ENCODE measurements around the gene LRMDA. TPM values are rescaled to one million over a fixed set of nuclear protein-coding genes. Genes with fewer than 3 reads are reported as not detected.

LRMDA gene
- total and polyA plus RNA-seq, 2 donors (not counting 3 experiments of a cell fraction or from before 2014, with no cell fraction given): 9.7 to 18.0 TPM

DNA sequence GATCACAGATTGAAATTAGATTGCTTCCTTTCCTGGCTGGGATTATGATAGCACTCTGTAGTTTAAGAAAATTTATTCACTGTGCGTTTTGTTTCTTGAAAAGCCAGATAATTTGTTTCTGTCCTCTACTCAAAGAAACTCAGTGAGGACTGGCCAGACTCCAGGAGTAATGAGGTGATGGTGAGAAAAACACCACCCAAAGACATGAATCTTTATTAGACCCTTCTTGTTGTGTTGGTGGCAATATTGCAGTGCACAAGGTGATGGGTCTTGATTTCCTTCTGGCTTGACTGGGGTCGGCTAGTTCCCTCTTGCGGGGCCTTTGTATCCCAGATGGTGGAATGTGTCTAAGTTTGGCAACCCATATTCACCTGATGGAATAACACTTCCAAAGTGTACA lies 756.8 kb downstream of the LRMDA start:
- FAIRE-seq (no peak), DNase-seq (ENCODE audit: low read depth, low spot score) (no peak)
- Histone ChIP-seq H3K9me1 (replicated peaks; ENCODE audit: control insufficient read depth, extremely low read depth, insufficient read depth, low read length) (no peaks in the 10 kb centered on the region), H3K27me3 (ENCODE audit: control insufficient read depth in 2 of 2, insufficient read depth in 2 of 2, low read length in 2 of 2) (no peaks in the 10 kb centered on the region), H4K20me1 (replicated peaks; ENCODE audit: control insufficient read depth, extremely low read depth, insufficient read depth, low read length) (no peaks in the 10 kb centered on the region), H3K4me1 (ENCODE audit: control insufficient read depth, extremely low read depth, insufficient read depth, low read length) (no peaks in the 10 kb centered on the region), H3K79me2 (ENCODE audit: control insufficient read depth, insufficient read depth, low read length) (no peaks in the 10 kb centered on the region), H3K9ac (replicated peaks; ENCODE audit: extremely low read depth, insufficient read depth, low read length) (no peak overlapping the region), H2AFZ (ENCODE audit: low read depth, low read length) (no peak overlapping the region), H3K9me3 (replicated peaks; ENCODE audit: control insufficient read depth, insufficient read depth, low read length) (no peaks in the 10 kb centered on the region), H3K36me3 (ENCODE audit: control insufficient read depth in 2 of 2, extremely low read depth in 1 of 2, insufficient read depth in 2 of 2, low read length in 2 of 2) (no peaks in the 10 kb centered on the region), H3K4me3 (replicated peaks in 1 of 3; ENCODE audit: insufficient read depth in 1 of 3, low read depth in 1 of 3, low read length in 3 of 3) (no peak overlapping the region), H3K4me2 (ENCODE audit: insufficient read depth, low read length) (no peak overlapping the region), H3K27ac (ENCODE audit: insufficient read depth, low read depth, low read length) (no peak overlapping the region)
- intact Hi-C loops (cut with micrococcal nuclease) (no loop called here), dilution Hi-C loops (cut with MboI; ENCODE audit: extremely low pct_ligation_motif_present, low sequenced_read_pairs) (no loop called here)
- BruUV-seq (replicated peaks): no TSS peak
- TF ChIP-seq JUN (IDR thresholded peaks at IDR 0.05; ENCODE audit: borderline replicate concordance, insufficient read depth, insufficient read length, low read depth): no peak
- no peak for TF ChIP-seq FOS (IDR thresholded peaks at IDR 0.05; ENCODE audit: borderline replicate concordance, insufficient read depth, low read length)
- no peak for TF ChIP-seq GATA2 (IDR thresholded peaks at IDR 0.05; ENCODE audit: insufficient read depth, insufficient read length, low read depth, low read length)
- TF ChIP-seq, protein P1, sequence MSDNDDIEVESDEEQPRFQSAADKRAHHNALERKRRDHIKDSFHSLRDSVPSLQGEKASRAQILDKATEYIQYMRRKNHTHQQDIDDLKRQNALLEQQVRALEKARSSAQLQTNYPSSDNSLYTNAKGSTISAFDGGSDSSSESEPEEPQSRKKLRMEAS (IDR thresholded peaks at IDR 0.05; ENCODE audit: insufficient read depth, insufficient read length): no peak
- no peak for TF ChIP-seq POLR2AphosphoS5 (IDR thresholded peaks at IDR 0.05; ENCODE audit: insufficient read depth, low read depth, low read length)
- TF ChIP-seq, protein P2, sequence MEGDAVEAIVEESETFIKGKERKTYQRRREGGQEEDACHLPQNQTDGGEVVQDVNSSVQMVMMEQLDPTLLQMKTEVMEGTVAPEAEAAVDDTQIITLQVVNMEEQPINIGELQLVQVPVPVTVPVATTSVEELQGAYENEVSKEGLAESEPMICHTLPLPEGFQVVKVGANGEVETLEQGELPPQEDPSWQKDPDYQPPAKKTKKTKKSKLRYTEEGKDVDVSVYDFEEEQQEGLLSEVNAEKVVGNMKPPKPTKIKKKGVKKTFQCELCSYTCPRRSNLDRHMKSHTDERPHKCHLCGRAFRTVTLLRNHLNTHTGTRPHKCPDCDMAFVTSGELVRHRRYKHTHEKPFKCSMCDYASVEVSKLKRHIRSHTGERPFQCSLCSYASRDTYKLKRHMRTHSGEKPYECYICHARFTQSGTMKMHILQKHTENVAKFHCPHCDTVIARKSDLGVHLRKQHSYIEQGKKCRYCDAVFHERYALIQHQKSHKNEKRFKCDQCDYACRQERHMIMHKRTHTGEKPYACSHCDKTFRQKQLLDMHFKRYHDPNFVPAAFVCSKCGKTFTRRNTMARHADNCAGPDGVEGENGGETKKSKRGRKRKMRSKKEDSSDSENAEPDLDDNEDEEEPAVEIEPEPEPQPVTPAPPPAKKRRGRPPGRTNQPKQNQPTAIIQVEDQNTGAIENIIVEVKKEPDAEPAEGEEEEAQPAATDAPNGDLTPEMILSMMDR (IDR thresholded peaks at IDR 0.05; ENCODE audit: extremely low read depth in 1 of 2, insufficient read depth in 1 of 2, low read depth in 1 of 2, low read length in 2 of 2): no peak
- no peak for TF ChIP-seq EZH2 (IDR thresholded peaks at IDR 0.05; ENCODE audit: borderline replicate concordance, low read depth, low read length, severe bottlenecking)
- TF ChIP-seq POLR2A (IDR thresholded peaks at IDR 0.05; ENCODE audit: low read depth, low read length): no peak
- TF ChIP-seq MYC (IDR thresholded peaks at IDR 0.05; ENCODE audit: low read depth, low read length): no peak
- CTCF ChIA-PET: no interaction called here
- POLR2A ChIA-PET: no interaction called here
